NCI-H2107 (cell line): ENCODE data around the gene CHODL.

Experiments
- DNase-seq: peaks from one replicate; lab custom pipeline; 2025; lab: John Stamatoyannopoulos, UW

The CHODL gene, protein sequence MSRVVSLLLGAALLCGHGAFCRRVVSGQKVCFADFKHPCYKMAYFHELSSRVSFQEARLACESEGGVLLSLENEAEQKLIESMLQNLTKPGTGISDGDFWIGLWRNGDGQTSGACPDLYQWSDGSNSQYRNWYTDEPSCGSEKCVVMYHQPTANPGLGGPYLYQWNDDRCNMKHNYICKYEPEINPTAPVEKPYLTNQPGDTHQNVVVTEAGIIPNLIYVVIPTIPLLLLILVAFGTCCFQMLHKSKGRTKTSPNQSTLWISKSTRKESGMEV

GRCh38 chr21:18244671-18245463, at the start of gene CHODL:
Gene CHODL, plus strand, starts transcription at chr21:18244833. Its CDS starts 391 bp downstream, at chr21:18245224.
- DNase-seq: no peak

DNA sequence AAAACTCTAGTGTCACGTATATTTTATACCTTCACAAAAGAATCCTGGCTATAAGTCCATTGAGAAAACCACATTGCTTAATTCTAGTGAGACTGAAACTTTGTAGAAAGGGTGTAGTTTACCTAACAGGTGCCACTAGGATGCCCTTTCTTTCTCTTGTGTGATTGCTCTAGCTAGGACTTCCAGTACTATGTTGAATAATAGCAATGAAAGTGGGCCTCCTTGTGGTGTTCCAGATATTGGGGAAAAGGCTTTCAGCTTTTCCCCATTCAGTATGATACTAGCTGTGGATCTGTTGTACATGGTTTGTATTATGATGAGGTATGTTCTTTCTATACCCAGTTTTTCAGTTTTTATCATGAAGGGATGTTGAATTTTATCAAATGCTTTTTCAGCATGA, 39.7 kb upstream of the CHODL start:
- DNase-seq: no peak

GRCh38 chr21:18218331-18218730, 26.3 kb upstream of the CHODL start:
- DNase-seq: no peak

GRCh38 chr21:18220498-18220897, 24.1 kb upstream of the CHODL start:
- DNase-seq: no peak

GRCh38 chr21:18222346-18222745, 22.3 kb upstream of the CHODL start:
- no peak for DNase-seq

DNA sequence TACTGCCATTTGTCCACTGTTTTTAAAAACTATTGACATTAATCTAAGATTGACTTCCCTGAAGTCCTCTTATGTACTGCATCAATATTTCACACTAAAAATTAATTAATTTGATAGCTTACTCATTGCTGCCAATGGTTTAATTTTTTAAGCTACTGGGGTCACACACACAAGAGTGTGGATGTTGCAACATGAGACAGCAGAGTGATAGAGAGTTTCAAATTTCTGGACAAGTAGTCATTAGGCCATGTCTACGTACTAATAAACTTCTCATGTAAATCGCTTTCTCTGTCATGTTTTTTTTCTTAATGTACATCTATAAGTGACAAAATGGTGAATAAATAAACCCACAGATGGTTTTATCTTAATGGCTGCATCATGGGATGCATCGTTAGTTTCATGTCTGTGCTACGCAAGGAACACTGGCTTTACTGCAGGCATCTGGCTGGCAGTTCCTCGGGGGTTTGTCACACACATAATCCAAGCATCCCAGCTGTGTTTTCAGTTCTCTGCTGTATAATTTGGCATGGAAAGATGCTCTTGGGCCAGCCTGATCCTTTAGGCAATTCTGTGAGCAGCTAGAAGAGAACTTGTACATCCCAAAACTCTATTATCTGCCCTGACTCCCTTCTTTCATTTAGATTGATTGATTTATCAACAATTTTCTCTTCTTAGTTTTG, 16.4 kb upstream of the CHODL start:
- no peak for DNase-seq

GRCh38 chr21:18235545-18235944, 9.1 kb upstream of the CHODL start:
- no peak for DNase-seq

- no peak for DNase-seq
Measured at GRCh38 chr21:18245464-18245967, 883 bp downstream of the CHODL start.

DNA sequence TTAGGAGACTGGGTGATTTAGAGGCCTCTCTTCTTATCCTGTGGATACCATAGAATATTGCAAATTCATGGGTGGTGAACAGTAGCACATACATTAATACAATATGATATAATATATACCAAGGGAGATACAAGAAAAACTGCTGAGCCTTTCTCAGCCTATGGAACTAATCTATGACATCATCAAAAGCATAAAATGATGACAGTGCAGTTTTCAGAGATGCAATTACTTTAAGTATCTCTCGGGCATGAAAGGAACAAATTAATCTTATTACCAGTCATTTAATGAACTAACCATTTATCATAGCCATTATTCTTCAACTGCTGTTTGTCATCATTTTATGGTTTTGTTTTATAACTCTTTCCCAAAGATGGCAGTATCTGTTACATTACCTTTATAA, 3.5 kb downstream of the CHODL start:
- DNase-seq: no peak

GRCh38 chr21:18249672-18250071, 5.0 kb downstream of the CHODL start:
- DNase-seq: no peak

GRCh38 chr21:18251065-18251464, 6.4 kb downstream of the CHODL start:
- no peak for DNase-seq

DNA sequence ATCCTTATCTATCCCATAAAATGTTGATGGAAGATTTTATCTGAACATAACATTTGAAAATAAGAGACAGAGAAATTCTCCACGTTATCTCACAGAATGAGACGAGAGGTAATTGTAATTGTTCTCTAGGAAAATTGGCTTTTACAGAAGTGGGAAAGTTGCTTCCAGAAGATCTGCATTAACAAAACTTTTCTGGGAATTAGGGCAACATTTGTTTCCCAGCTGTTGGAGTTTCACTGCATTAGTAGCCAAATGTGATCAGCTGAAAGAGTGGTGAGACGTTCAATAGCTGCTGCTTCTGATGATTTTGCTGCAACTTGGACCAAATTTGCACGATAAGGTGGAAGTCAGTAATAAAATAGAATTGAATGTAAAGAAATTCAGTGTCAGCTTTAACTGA, 7.6 kb downstream of the CHODL start:
- no peak for DNase-seq

DNA sequence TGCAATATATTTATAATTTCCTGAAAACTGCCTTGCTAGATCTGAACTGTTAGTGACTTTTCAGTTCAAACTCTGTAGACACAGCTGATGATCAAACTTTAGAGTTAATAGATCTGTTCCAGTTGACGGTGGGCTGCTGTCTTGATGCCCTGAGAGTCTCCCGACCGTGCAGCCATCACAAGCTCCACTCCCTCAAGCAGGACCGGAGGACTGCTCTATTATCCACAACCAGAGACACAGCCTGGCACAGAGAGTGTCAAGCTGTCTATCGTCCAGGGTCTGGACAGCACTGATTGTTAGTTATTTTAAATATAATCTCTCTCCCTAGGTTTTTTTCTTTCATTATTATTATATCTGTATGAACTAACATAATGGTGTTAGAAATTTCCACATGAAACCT, 8.0 kb downstream of the CHODL start:
- DNase-seq: no peak

- no peak for DNase-seq
Measured at GRCh38 chr21:18253221-18253620, 8.6 kb downstream of the CHODL start.

DNA sequence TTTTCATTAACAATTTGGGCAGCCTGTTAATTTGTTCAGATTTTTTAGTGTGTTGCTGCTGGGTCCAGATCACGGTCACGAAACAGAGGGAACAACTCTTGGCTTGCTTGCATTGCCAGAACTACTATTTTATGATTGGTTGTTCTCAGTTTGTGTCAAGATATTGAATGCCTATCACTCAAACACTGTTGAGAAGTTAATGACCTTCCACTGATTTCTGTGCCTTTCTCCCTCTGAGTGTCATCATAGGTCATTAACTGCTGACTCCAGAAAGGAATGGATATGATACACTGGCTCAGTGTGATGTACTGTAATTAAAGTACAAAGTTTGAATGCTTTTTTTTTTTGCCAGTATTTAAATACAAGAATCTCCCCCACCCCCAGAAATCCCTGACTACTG, 9.2 kb downstream of the CHODL start:
- DNase-seq: no peak

DNA sequence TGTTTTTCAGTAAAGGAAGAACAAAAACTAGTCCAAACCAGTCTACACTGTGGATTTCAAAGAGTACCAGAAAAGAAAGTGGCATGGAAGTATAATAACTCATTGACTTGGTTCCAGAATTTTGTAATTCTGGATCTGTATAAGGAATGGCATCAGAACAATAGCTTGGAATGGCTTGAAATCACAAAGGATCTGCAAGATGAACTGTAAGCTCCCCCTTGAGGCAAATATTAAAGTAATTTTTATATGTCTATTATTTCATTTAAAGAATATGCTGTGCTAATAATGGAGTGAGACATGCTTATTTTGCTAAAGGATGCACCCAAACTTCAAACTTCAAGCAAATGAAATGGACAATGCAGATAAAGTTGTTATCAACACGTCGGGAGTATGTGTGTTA, 21.3 kb downstream of the CHODL start:
- no peak for DNase-seq

GRCh38 chr21:18267496-18267895, 22.9 kb downstream of the CHODL start:
- no peak for DNase-seq

DNA sequence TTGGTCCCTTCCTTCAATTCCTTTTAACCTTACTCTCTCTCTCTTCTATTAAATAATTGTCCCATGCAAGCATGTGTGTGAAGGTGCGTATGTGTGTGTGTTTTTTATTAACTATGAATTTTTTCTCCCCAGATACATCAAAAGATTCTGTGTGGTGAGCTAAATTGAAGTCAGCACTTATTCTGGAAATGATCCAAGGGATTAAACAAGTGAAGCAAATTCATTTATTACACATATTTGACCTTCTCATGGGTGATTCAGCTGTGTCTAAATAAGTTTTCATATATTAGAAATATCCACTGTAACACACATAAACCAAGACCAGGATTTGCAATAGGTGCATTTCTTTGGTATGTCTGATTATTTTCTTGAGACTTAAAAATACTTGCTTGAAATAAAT, 24.3 kb downstream of the CHODL start:
- no peak for DNase-seq

DNA sequence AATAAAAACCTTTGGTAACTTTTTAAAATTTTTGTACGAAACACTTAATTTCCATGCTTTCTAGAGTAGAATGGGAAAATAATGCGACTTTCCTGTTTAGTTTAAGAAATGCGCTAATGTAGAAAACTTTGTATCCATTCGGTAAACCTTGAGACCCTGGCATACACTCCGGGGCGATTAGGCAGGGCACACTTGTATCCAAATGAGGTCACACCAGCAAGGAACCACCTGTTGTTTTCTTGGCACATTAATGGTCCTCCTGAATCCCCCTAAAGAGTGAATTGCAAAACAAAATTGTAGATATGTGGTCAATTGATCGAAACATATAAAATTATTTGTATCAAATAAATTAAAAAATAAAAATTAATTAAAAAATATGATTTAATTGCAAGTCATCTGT, 25.2 kb downstream of the CHODL start:
- DNase-seq: no peak

GRCh38 chr21:18273400-18273799, 28.8 kb downstream of the CHODL start:
- no peak for DNase-seq

- DNase-seq: no peak
Measured at GRCh38 chr21:18274370-18274769, 29.7 kb downstream of the CHODL start.

DNA sequence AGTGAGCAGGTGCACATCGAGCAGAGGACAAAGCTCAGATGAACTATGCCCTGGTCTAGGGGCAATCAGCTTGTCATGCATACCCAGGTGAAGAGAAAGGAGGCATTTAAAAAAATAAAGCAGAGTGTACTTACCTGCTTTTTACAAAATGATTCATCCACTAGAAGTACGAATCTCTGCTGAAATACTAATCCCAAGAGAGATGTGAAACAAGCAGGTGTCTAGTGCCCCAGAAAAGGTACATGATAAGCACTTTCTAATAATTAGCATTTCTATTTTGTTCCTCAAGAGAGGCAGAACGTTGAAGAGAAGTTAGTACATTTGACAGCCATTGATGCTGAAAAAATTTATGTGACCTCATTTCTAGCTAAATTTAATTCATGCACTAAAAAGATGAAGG, 31.1 kb downstream of the CHODL start:
- DNase-seq: no peak

DNA sequence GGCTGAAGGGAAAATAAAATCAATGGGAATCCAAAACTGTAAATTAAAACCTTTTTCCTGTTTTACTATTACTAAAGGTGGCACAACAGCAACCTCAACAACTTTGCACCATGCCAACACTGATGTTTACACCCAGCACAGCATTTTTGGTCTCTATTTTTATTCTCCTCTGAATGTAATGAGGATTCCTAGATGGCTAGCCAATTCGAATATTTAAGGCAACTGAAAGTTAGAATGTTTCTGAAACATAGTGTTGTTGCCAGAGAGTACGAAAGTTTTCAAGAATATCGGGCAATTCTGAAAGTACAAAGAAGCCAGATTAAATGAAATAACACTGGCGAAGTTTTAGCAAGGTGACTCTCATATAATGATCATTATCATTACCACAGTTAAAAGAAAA, 40.7 kb downstream of the CHODL start:
- no peak for DNase-seq
